H9 (cell line): ENCODE measurements around the gene N4BP3. TPM values are rescaled to one million over a fixed set of nuclear protein-coding genes. Genes with fewer than 3 reads are reported as not detected.

Experiments
- DNase-seq: peaks from one replicate; pipeline ENCODE4 v3.0.0-alpha.2; 2017
- H2AFZ ChIP-seq: one replicate; pipeline ENCODE4 v1.6.1; 2013; ENCODE audit warnings: mild to moderate bottlenecking, low read length, control low read depth, moderate library complexity
- H2AK5ac ChIP-seq: 2 replicates; pipeline ENCODE4 v1.6.1; 2013; ENCODE audit warnings: low read length, control low read depth, mixed read lengths; ENCODE audit not compliant: insufficient read length
- H2BK120ac ChIP-seq: one replicate; pipeline ENCODE4 v1.6.1; 2013; ENCODE audit warnings: low read depth, mild to moderate bottlenecking, low read length, control low read depth, inconsistent platforms; ENCODE audit not compliant: poor library complexity, severe bottlenecking
- H2BK12ac ChIP-seq: 2 replicates; pipeline ENCODE4 v1.6.1; 2013; ENCODE audit warnings: low read length, control low read depth, mixed read lengths, low read depth; ENCODE audit not compliant: insufficient read length
- H2BK15ac ChIP-seq: 2 replicates; pipeline ENCODE4 v1.6.1; 2013; ENCODE audit warnings: low read depth, low read length, control low read depth
- H2BK20ac ChIP-seq: one replicate; pipeline ENCODE4 v1.6.1; 2013; ENCODE audit warnings: low read depth, mild to moderate bottlenecking, low read length, control low read depth, inconsistent platforms; ENCODE audit not compliant: poor library complexity, severe bottlenecking
- H2BK5ac ChIP-seq: 2 replicates; pipeline ENCODE4 v1.6.1; 2013; ENCODE audit warnings: low read length, control low read depth, mixed read lengths; ENCODE audit not compliant: insufficient read length
- H3K14ac ChIP-seq: 2 replicates; pipeline ENCODE4 v1.6.1; 2013; ENCODE audit warnings: low read length, control low read depth; ENCODE audit not compliant: insufficient read depth
- H3K18ac ChIP-seq: 2 replicates; pipeline ENCODE4 v1.6.1; 2013; ENCODE audit warnings: low read depth, mild to moderate bottlenecking, mixed read lengths, low read length, control low read depth; ENCODE audit not compliant: insufficient read length
- H3K23ac ChIP-seq: 2 replicates; pipeline ENCODE4 v1.6.1; 2013; ENCODE audit warnings: low read length, control low read depth, mixed read lengths, low read depth; ENCODE audit not compliant: insufficient read length
- H3K23me2 ChIP-seq: 2 replicates; pipeline ENCODE4 v1.6.1; 2013; ENCODE audit warnings: low read depth, mild to moderate bottlenecking, mixed read lengths, low read length, control low read depth; ENCODE audit not compliant: insufficient read length, poor library complexity, severe bottlenecking
- H3K27ac ChIP-seq: 2 replicates; pipeline ENCODE4 v1.5.1; 2013; ENCODE audit warnings: low read length, control low read depth, mixed read lengths, low read depth; ENCODE audit not compliant: insufficient read length
- H3K27me3 ChIP-seq: 2 replicates; pipeline ENCODE4 v1.6.1; 2013; ENCODE audit warnings: low read length, control low read depth, inconsistent platforms; ENCODE audit not compliant: insufficient read depth
- H3K4ac ChIP-seq: 2 replicates; pipeline ENCODE4 v1.6.1; 2013; ENCODE audit warnings: low read depth, mild to moderate bottlenecking, control low read depth, inconsistent platforms, low read length, moderate library complexity
- H3K4me1 ChIP-seq: 2 replicates; pipeline ENCODE4 v1.6.1; 2013; ENCODE audit warnings: low read length, control low read depth, inconsistent platforms; ENCODE audit not compliant: insufficient read depth
- H3K4me2 ChIP-seq: 2 replicates; pipeline ENCODE4 v1.6.1; 2013; ENCODE audit warnings: low read length, control low read depth, mixed read lengths; ENCODE audit not compliant: insufficient read length, insufficient read depth
- H3K56ac ChIP-seq: 2 replicates; pipeline ENCODE4 v1.6.1; 2013; ENCODE audit warnings: low read depth, mild to moderate bottlenecking, mixed read lengths, low read length, control low read depth; ENCODE audit not compliant: insufficient read length
- H3K79me1 ChIP-seq: 2 replicates; pipeline ENCODE4 v1.6.1; 2013; ENCODE audit warnings: low read depth, mild to moderate bottlenecking, moderate library complexity, low read length, control low read depth, inconsistent platforms; ENCODE audit not compliant: insufficient read depth, poor library complexity, severe bottlenecking
- H3K79me2 ChIP-seq: 2 replicates; pipeline ENCODE4 v1.6.1; 2013; ENCODE audit warnings: low read length, control low read depth, inconsistent platforms; ENCODE audit not compliant: insufficient read depth
- H3K9ac ChIP-seq: 2 replicates; pipeline ENCODE4 v1.6.1; 2013; ENCODE audit warnings: low read length, control low read depth, mixed read lengths; ENCODE audit not compliant: insufficient read length; ENCODE audit errors: extremely low read depth
- H3K9me3 ChIP-seq: one replicate; pipeline ENCODE4 v1.6.1; 2013; ENCODE audit warnings: low read depth, low read length, inconsistent platforms; ENCODE audit not compliant: control insufficient read depth
- H3T11ph ChIP-seq: one replicate; pipeline ENCODE4 v1.6.1; 2013; ENCODE audit warnings: mild to moderate bottlenecking, low read length, control low read depth, inconsistent platforms
- H4K20me1 ChIP-seq: one replicate; pipeline ENCODE4 v1.6.1; 2013; ENCODE audit not compliant: control insufficient read depth, insufficient read length, insufficient read depth
- H4K5ac ChIP-seq: 2 replicates; pipeline ENCODE4 v1.6.1; 2013; ENCODE audit warnings: low read depth, mild to moderate bottlenecking, mixed read lengths, low read length, control low read depth; ENCODE audit not compliant: insufficient read length
- H4K8ac ChIP-seq: replicated peaks from 2 replicates; pipeline ENCODE4 v1.6.1; 2013; ENCODE audit warnings: low read length, control low read depth, mixed read lengths, low read depth; ENCODE audit not compliant: insufficient read length
- H4K91ac ChIP-seq: 2 replicates; pipeline ENCODE4 v1.6.1; 2013; ENCODE audit warnings: low read depth, mild to moderate bottlenecking, moderate library complexity, mixed read lengths, low read length, control low read depth; ENCODE audit not compliant: insufficient read length
- H3K27ac Mint-ChIP-seq, 3 experiments: 2 replicates in 2 of 3; 3 replicates in 1 of 3; pipeline ENCODE4 v1.8.0; 2020 to 2021; ENCODE audit warnings: mixed read lengths in 3 of 3, mild to moderate bottlenecking in 1 of 3, moderate library complexity in 1 of 3
- H3K27me3 Mint-ChIP-seq: 2 replicates; pipeline ENCODE4 v1.8.0; 2021; ENCODE audit warnings: low read depth, mild to moderate bottlenecking, moderate library complexity, mixed read lengths
- H3K36me3 Mint-ChIP-seq, 3 experiments: 2 replicates in 2 of 3; 3 replicates in 1 of 3; pipeline ENCODE4 v1.8.0; 2020 to 2021; ENCODE audit warnings: low read depth in 3 of 3, mixed read lengths in 3 of 3; ENCODE audit not compliant: insufficient read depth in 1 of 3
- H3K4me1 Mint-ChIP-seq, 2 experiments: 2 replicates each; pipeline ENCODE4 v1.8.0; 2020; ENCODE audit warnings: mixed read lengths in 2 of 2
- H3K4me3 Mint-ChIP-seq, 2 experiments: 2 replicates in 1 of 2; 3 replicates in 1 of 2; pipeline ENCODE4 v1.8.0; 2020 to 2021; ENCODE audit warnings: mild to moderate bottlenecking in 2 of 2, mixed read lengths in 2 of 2, moderate library complexity in 1 of 2
- H3K9me3 Mint-ChIP-seq, 2 experiments: 2 replicates in 1 of 2; 3 replicates in 1 of 2; pipeline ENCODE4 v1.8.0; 2020; ENCODE audit warnings: mild to moderate bottlenecking in 2 of 2, mixed read lengths in 2 of 2, moderate library complexity in 1 of 2
- CTCF ChIP-seq: fragments of 200-600 bp; sonication (generic); conservative IDR thresholded peaks from 3 replicates; pipeline ENCODE4 v1.8.0; 2021; ENCODE audit warnings: antibody characterized with exemption, mild to moderate bottlenecking
- WGBS: extraction: QIAGEN DNeasy Blood & Tissue Kit; methylation state at CpG from one replicate; pipeline ENCODE4 v1.1.7; 2013; ENCODE audit warnings: missing lambda C conversion rate, low lambda C conversion rate, mixed read lengths; ENCODE audit not compliant: insufficient read length; ENCODE audit errors: extremely low coverage; 5-methylcytosine and 5-hydroxymethylcytosine counted together
- total RNA-seq: library from RNA; stranded (reverse); gene quantifications from 2 replicates; pipeline ENCODE4 v1.2.1, GENCODE V29; 2021

Gene N4BP3
- total RNA-seq, 1 experiment from 2014 or later: 32.1 TPM

- no peak overlapping the region; the same call in 1 of the 2 replicates for H3K4ac ChIP-seq
- no peaks in the 10 kb centered on the region for H3K79me1 ChIP-seq
- Mint-ChIP-seq H3K36me3 (peaks cover 10 to 31% (median 18%) of the 10 kb centered on the region in 3 experiments), H3K27ac (peak overlapping the region in 2 of 3 experiments; percentile 44 to 88; a peak in 2 of 7 replicates), H3K4me1 (peaks cover 39 to 50% of the 10 kb centered on the region in 2 experiments), H3K4me3 (no peak overlapping the region), H3K9me3 (no peaks in the 10 kb centered on the region), H3K27me3 (no peaks in the 10 kb centered on the region)
- no peaks in the 10 kb centered on the region for H4K20me1 ChIP-seq
- H3K9me3 ChIP-seq: no peaks in the 10 kb centered on the region
- H2BK15ac ChIP-seq: no peak overlapping the region
- DNase-seq: no peak
- no peak overlapping the region for H3K23ac ChIP-seq
- H2BK120ac ChIP-seq: no peak overlapping the region
- no peak overlapping the region for H3K9ac ChIP-seq
- H3K79me2 ChIP-seq: peaks cover 16% of the 10 kb centered on the region; the same call in 1 of the 2 replicates
- WGBS: no CpG with 5 or more reads among the region's 38 CpGs
- H4K91ac ChIP-seq: no peak overlapping the region
- TF ChIP-seq CTCF: no peak
- H3K4me1 ChIP-seq: peaks cover 5% of the 10 kb centered on the region; the same call in 1 of the 2 replicates
- no peak overlapping the region for H2BK5ac ChIP-seq
- no peak overlapping the region for H2AK5ac ChIP-seq
- H2BK12ac ChIP-seq: no peak overlapping the region
- H3K56ac ChIP-seq: no peak overlapping the region
- H4K5ac ChIP-seq: no peak overlapping the region
- no peak overlapping the region for H2BK20ac ChIP-seq
- H3K4me2 ChIP-seq: no peak overlapping the region
- no peak overlapping the region for H4K8ac ChIP-seq
- no peak overlapping the region for H3K14ac ChIP-seq
- H2AFZ ChIP-seq: no peak overlapping the region
- H3K27me3 ChIP-seq: no peaks in the 10 kb centered on the region
- no peak overlapping the region for H3K27ac ChIP-seq
- H3K18ac ChIP-seq: no peak overlapping the region
- H3K23me2 ChIP-seq: no peaks in the 10 kb centered on the region
- no peak overlapping the region for H3T11ph ChIP-seq
Observed at GRCh38 chr5:178121391-178122276, 8.3 kb downstream of the N4BP3 start.
